ENCODE measurements around the gene THBD. TPM values are rescaled to one million over a fixed set of nuclear protein-coding genes. Genes with fewer than 3 reads are reported as not detected.

Gene THBD
- total and polyA plus RNA-seq, 2 of the 4 experiments (the other 2 are of a cell fraction): 0.07 TPM; not detected in 1

GRCh38 chr20:23032056-23032749 lies 17.3 kb downstream of the THBD start:
- Histone ChIP-seq H3K4me1 (ENCODE audit: control insufficient read depth, insufficient read depth, low read length) (no peaks in the 10 kb centered on the region), H2BK5ac (ENCODE audit: low read depth, low read length, poor library complexity, severe bottlenecking) (no peak overlapping the region), H3K4ac (ENCODE audit: low read depth, low read length) (no peak overlapping the region), H3K27ac (ENCODE audit: insufficient read depth, low read length) (no peak overlapping the region), H3K23ac (ENCODE audit: low read depth, low read length) (no peak overlapping the region), H3K56ac (ENCODE audit: extremely low read depth, insufficient read depth, low read length) (no peak overlapping the region), H4K20me1 (ENCODE audit: insufficient read depth, low read length) (no peaks in the 10 kb centered on the region), H4K8ac (ENCODE audit: low read depth in 2 of 2, low read length in 2 of 2) (no peak overlapping the region), H3K9ac (ENCODE audit: low read depth, low read length) (no peak overlapping the region), H3K14ac (replicated peaks; ENCODE audit: low read depth, low read length) (no peak overlapping the region), H2BK15ac (ENCODE audit: low read depth, low read length) (no peak overlapping the region), H3K4me2 (ENCODE audit: low read depth, low read length) (no peak overlapping the region), H3K18ac (ENCODE audit: low read depth, low read length) (no peak overlapping the region), H3K79me1 (ENCODE audit: low read depth in 1 of 2, low read length in 2 of 2) (no peaks in the 10 kb centered on the region), H2AFZ (replicated peaks; ENCODE audit: low read length, poor library complexity) (no peak overlapping the region), H3K4me3 (ENCODE audit: insufficient read depth, low read depth, low read length) (no peak overlapping the region), H2BK20ac (ENCODE audit: low read depth, low read length) (no peak overlapping the region), H2BK120ac (ENCODE audit: low read depth, low read length) (no peak overlapping the region), H2AK9ac (replicated peaks; ENCODE audit: low read depth, low read length, poor library complexity) (no peak overlapping the region), H4K91ac (ENCODE audit: insufficient read depth, low read depth, low read length) (no peak overlapping the region), H3K27me3 (ENCODE audit: control insufficient read depth, insufficient read depth, low read length) (peaks cover 15% of the 10 kb centered on the region), H2AK5ac (ENCODE audit: low read depth, low read length) (no peak overlapping the region), H3K9me1 (ENCODE audit: insufficient read depth, low read length) (no peaks in the 10 kb centered on the region), H4K5ac (ENCODE audit: low read depth, low read length) (no peak overlapping the region), H3K9me3 (ENCODE audit: control insufficient read depth, insufficient read depth, low read length) (no peaks in the 10 kb centered on the region), H3K36me3 (ENCODE audit: control insufficient read depth, insufficient read depth, low read length) (no peaks in the 10 kb centered on the region)
- in situ Hi-C loops (cut with MboI; ENCODE audit: low sequenced_read_pairs) (no loop called here), intact Hi-C loops (cut with micrococcal nuclease) (no loop called here), dilution Hi-C loops (cut with HindIII; ENCODE audit: low sequenced_read_pairs, unreplicated experiment) (no loop called here)
- POLR2A ChIA-PET (ENCODE audit: unreplicated experiment): no interaction called here
- no CpG with 5 or more reads among the region's 6 CpGs for WGBS, 2 experiments (ENCODE audit: extremely low coverage in 2 of 2, insufficient read length in 1 of 2)
- CTCF ChIA-PET: no interaction called here
- no TSS peak for BruUV-seq (replicated peaks)
- TF ChIP-seq MXI1 (IDR thresholded peaks at IDR 0.05; ENCODE audit: borderline replicate concordance, low read depth, low read length) (no peak), POLR2A (IDR thresholded peaks at IDR 0.05; ENCODE audit: low read depth, low read length) (no peak), RCOR1 (IDR thresholded peaks at IDR 0.05; ENCODE audit: insufficient replicate concordance, low read length) (no peak), RAD21 (IDR thresholded peaks at IDR 0.05; ENCODE audit: low read length) (no peak), SMC3 (IDR thresholded peaks at IDR 0.05; ENCODE audit: low read depth, low read length) (no peak)
- DNase-seq (no peak), ATAC-seq (ENCODE audit: low read depth) (no peak)
